ENCODE data around the gene TTBK1. TPM values are rescaled to one million over a fixed set of nuclear protein-coding genes. Genes with fewer than 3 reads are reported as not detected.
A peak's percentile ranks its signal among the peaks of the same experiment; 100 is the strongest.

The TTBK1 gene
- total and polyA plus RNA-seq, 4 experiments from 2014 or later, result 0.06 TPM; not detected in 3

DNA sequence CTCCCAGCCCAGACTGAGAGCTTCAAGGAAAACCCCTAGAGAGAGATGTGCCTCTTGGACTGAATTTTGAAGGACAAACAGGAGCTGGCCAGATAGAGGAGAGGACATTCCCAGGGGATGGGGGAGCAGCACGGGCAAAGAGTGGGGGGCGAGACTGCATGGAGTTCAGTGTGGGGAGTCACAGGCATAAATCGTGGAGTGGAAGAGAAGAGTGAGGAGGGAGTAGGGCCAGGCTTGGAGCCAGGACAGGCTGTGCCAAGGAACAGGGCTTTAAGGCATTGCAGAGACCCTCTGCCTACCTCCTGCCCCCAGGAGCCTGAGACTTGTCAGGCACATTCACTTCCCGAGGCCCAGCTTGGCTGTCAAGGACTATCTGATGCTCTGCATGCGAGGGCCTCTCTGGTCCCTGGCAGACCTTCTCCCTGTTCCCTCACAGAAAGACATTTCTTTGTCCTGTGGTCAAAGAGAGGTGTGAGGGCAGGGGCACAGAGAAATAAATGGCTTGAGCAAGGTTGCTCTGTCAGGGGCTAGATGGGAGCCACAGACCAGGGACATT is 49.6 kb downstream of the TTBK1 start:
- CTCF ChIA-PET (ENCODE audit: partially characterized antibody), result interaction anchor here (1.5 kb wide), 1 partner anchor 15 kb away, joined by 4 read pairs; no protein-coding TSS in a partner anchor
- Mint-ChIP-seq H3K9me3 (peaks cover 0 to 2% (median 0%) of the 10 kb centered on the region in 8 donors), H3K4me1 (no peaks in the 10 kb centered on the region), H3K27ac (no peak overlapping the region), H3K4me3 (no peak overlapping the region), H3K27me3 (peaks cover 4 to 7% of the 10 kb centered on the region in 2 donors), H3K36me3 (no peaks in the 10 kb centered on the region)
- H3K36me3 ChIP-seq (ENCODE audit: insufficient read depth, low read length), result no peaks in the 10 kb centered on the region
- H3K27ac ChIP-seq (ENCODE audit: low read depth, low read length), result no peak overlapping the region
- POLR2A ChIA-PET (ENCODE audit: partially characterized antibody), result no interaction called here
- H3K4me3 ChIP-seq (ENCODE audit: low read length in 2 of 2), result no peak overlapping the region
- H3K9me3 ChIP-seq (ENCODE audit: control insufficient read depth in 1 of 2, low read length in 2 of 2), result no peaks in the 10 kb centered on the region
- intact Hi-C loops (cut with micrococcal nuclease), result no loop called here
- no peaks in the 10 kb centered on the region for H3K27me3 ChIP-seq (ENCODE audit: insufficient read depth, low read length)
- DNase-seq, result no peak
- no peaks in the 10 kb centered on the region for H3K4me1 ChIP-seq (ENCODE audit: insufficient read depth, low read length)

DNA sequence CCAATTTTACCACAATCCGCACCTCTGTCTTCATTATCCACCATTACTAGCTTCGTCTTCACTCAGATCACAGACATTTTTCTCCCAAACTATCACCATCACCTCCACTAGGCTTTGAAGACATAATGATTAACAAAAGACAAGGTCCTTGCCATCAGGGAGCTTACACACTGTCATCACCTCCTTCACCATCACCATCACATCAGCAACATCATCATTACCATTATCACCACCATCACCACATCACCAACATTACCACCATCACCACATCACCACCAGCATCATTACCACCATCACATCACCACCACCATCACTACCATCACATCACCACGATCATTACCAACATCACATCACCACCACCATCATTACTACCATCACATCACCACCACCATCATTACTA is 50.4 kb downstream of the TTBK1 start:
- CTCF ChIA-PET (ENCODE audit: partially characterized antibody), result interaction anchor here (1.5 kb wide), 1 partner anchor 14 kb away, joined by 4 read pairs; no protein-coding TSS in a partner anchor

DNA sequence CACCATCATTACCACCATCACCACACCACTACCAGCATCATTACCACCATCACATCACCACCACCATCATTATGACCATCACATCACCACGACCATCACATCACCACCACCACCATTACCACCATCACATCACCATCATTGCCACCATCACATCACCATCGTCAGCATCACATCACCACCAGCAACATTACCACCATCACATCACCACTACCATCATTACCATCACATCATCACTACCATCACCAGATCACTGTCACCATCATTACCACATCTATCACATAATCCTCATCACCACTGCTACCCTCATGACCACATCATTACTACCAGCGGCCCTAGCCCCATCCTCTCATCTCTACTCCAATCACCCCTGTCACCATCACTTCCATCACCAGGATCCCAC is 51.3 kb downstream of the TTBK1 start:
- intact Hi-C loops (cut with micrococcal nuclease), result no loop called here

More for the DNA sequence above, 50.4 kb downstream of the TTBK1 start:
- peaks cover 3 to 9% of the 10 kb centered on the region in 2 donors for H3K27me3 Mint-ChIP-seq
- H3K27ac Mint-ChIP-seq, result no peak overlapping the region
- H3K4me1 Mint-ChIP-seq, result no peaks in the 10 kb centered on the region
- no peaks in the 10 kb centered on the region for H3K36me3 Mint-ChIP-seq
- intact Hi-C loops (cut with micrococcal nuclease), result no loop called here
- no peak for DNase-seq
- Histone ChIP-seq H3K27me3 (ENCODE audit: insufficient read depth, low read length) (no peaks in the 10 kb centered on the region), H3K9me3 (ENCODE audit: control insufficient read depth in 1 of 2, low read length in 2 of 2) (no peaks in the 10 kb centered on the region), H3K4me1 (ENCODE audit: insufficient read depth, low read length) (no peaks in the 10 kb centered on the region), H3K36me3 (ENCODE audit: insufficient read depth, low read length) (no peaks in the 10 kb centered on the region), H3K27ac (ENCODE audit: low read depth, low read length) (no peak overlapping the region), H3K4me3 (ENCODE audit: low read length in 2 of 2) (no peak overlapping the region)
- H3K9me3 Mint-ChIP-seq, result peaks cover 0 to 2% (median 0%) of the 10 kb centered on the region in 8 donors
- H3K4me3 Mint-ChIP-seq, result no peak overlapping the region
- POLR2A ChIA-PET (ENCODE audit: partially characterized antibody), result no interaction called here

DNA sequence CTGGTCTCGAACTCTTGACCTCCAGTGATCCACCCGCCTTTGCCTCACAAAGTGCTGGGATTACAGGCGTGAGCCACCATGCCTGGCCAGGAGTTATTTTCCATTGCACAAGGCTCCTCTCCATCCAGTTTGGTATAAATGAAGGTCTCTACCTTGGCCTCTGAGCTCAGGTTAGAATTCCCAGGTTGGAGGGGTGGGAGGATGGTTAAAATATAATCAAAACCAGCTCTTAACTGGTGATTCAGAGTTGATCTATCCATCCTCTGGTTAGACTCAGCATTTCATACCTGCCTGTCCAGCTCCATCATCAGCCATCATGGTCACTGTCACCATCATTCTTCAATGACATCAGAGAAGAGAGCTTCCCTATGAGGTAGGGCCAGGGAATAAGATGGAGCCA is 52.2 kb downstream of the TTBK1 start:
- intact Hi-C loops (cut with micrococcal nuclease), result no loop called here
- Histone ChIP-seq H3K27ac (ENCODE audit: low read depth, low read length) (no peak overlapping the region), H3K36me3 (ENCODE audit: insufficient read depth, low read length) (no peaks in the 10 kb centered on the region), H3K9me3 (ENCODE audit: control insufficient read depth in 1 of 2, low read length in 2 of 2) (no peaks in the 10 kb centered on the region), H3K4me1 (ENCODE audit: insufficient read depth, low read length) (no peaks in the 10 kb centered on the region), H3K27me3 (ENCODE audit: insufficient read depth, low read length) (no peaks in the 10 kb centered on the region), H3K4me3 (ENCODE audit: low read length in 2 of 2) (no peak overlapping the region)
- Mint-ChIP-seq H3K27ac (no peak overlapping the region), H3K4me1 (peaks cover 0 to 2% (median 0%) of the 10 kb centered on the region in 4 donors), H3K4me3 (no peak overlapping the region), H3K27me3 (peaks cover 4 to 13% of the 10 kb centered on the region in 2 donors), H3K9me3 (peaks cover 0 to 2% (median 0%) of the 10 kb centered on the region in 8 donors), H3K36me3 (no peaks in the 10 kb centered on the region)
- ChIA-PET CTCF (ENCODE audit: partially characterized antibody) (interaction anchor here (1.5 to 2.5 kb wide), 2 partner anchors 13 to 211 kb away, joined by 4 to 18 read pairs; partner anchors contain the start of gene CRIP3), POLR2A (ENCODE audit: partially characterized antibody) (no interaction called here)
- DNase-seq, result no peak

More for the DNA sequence above, 51.3 kb downstream of the TTBK1 start:
- Mint-ChIP-seq H3K27me3 (peaks cover 4 to 10% of the 10 kb centered on the region in 2 donors), H3K27ac (no peak overlapping the region), H3K36me3 (no peaks in the 10 kb centered on the region), H3K4me3 (no peak overlapping the region), H3K4me1 (no peaks in the 10 kb centered on the region), H3K9me3 (peaks cover 0 to 2% (median 0%) of the 10 kb centered on the region in 8 donors)
- POLR2A ChIA-PET (ENCODE audit: partially characterized antibody), result no interaction called here
- CTCF ChIA-PET (ENCODE audit: partially characterized antibody), result no interaction called here
- Histone ChIP-seq H3K4me3 (ENCODE audit: low read length in 2 of 2) (no peak overlapping the region), H3K9me3 (ENCODE audit: control insufficient read depth in 1 of 2, low read length in 2 of 2) (no peaks in the 10 kb centered on the region), H3K36me3 (ENCODE audit: insufficient read depth, low read length) (no peaks in the 10 kb centered on the region), H3K27me3 (ENCODE audit: insufficient read depth, low read length) (no peaks in the 10 kb centered on the region), H3K4me1 (ENCODE audit: insufficient read depth, low read length) (no peaks in the 10 kb centered on the region), H3K27ac (ENCODE audit: low read depth, low read length) (no peak overlapping the region)
- DNase-seq, result no peak

DNA sequence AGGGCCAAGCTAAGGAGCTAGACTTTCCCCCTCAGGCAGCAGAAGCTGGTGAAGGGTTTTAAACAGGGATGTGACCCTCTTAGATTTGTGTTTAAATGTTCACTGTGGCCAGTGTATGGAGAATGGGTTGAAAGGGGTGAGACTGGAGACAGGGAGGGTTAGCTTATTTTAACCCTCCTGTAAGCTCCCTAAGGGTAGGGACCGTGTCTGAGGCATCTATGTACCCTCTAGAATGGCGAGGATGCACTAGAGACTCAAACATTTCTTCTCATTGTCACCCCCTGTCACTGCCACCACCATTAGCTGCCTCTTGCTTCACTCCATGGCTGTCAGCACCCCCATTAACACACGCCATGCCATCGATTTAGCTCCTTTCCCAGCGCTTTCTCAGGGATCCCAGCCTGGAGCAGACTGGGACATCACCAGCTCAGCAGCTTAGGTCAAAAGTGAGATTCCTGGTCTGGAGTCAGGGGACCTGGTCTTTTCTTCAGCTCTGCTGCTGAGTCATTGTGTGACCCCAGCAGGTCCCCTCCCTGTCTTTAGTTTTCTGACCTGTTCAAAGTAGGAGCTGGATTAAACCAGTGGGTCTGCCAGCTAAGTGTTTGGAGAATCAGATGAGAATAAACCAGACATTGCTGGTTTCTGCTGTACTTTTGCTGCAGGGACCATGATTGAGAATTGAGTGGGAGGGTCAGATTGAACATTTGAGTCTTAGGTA is 53.7 kb downstream of the TTBK1 start:
- CTCF ChIA-PET (ENCODE audit: partially characterized antibody), result interaction anchor here (1.0 to 2.5 kb wide), 5 partner anchors 11 to 210 kb away, joined by 3 to 18 read pairs (median 3); partner anchors contain the start of gene CRIP3
- Histone ChIP-seq H3K36me3 (ENCODE audit: insufficient read depth, low read length) (no peaks in the 10 kb centered on the region), H3K4me3 (ENCODE audit: low read length in 2 of 2) (no peak overlapping the region), H3K27me3 (ENCODE audit: insufficient read depth, low read length) (no peaks in the 10 kb centered on the region), H3K4me1 (ENCODE audit: insufficient read depth, low read length) (no peaks in the 10 kb centered on the region), H3K9me3 (ENCODE audit: control insufficient read depth in 1 of 2, low read length in 2 of 2) (no peaks in the 10 kb centered on the region), H3K27ac (ENCODE audit: low read depth, low read length) (no peak overlapping the region)
- Mint-ChIP-seq H3K9me3 (peaks cover 0 to 2% (median 0%) of the 10 kb centered on the region in 8 donors), H3K27me3 (peaks cover 4 to 13% of the 10 kb centered on the region in 2 donors), H3K36me3 (no peaks in the 10 kb centered on the region), H3K4me3 (no peak overlapping the region), H3K4me1 (peaks cover 0 to 2% (median 0%) of the 10 kb centered on the region in 4 donors), H3K27ac (peak overlapping the region in 1 of 7 donors; percentile 51)
- DNase-seq, result no peak
- intact Hi-C loops (cut with micrococcal nuclease), result no loop called here
- POLR2A ChIA-PET (ENCODE audit: partially characterized antibody), result no interaction called here

DNA sequence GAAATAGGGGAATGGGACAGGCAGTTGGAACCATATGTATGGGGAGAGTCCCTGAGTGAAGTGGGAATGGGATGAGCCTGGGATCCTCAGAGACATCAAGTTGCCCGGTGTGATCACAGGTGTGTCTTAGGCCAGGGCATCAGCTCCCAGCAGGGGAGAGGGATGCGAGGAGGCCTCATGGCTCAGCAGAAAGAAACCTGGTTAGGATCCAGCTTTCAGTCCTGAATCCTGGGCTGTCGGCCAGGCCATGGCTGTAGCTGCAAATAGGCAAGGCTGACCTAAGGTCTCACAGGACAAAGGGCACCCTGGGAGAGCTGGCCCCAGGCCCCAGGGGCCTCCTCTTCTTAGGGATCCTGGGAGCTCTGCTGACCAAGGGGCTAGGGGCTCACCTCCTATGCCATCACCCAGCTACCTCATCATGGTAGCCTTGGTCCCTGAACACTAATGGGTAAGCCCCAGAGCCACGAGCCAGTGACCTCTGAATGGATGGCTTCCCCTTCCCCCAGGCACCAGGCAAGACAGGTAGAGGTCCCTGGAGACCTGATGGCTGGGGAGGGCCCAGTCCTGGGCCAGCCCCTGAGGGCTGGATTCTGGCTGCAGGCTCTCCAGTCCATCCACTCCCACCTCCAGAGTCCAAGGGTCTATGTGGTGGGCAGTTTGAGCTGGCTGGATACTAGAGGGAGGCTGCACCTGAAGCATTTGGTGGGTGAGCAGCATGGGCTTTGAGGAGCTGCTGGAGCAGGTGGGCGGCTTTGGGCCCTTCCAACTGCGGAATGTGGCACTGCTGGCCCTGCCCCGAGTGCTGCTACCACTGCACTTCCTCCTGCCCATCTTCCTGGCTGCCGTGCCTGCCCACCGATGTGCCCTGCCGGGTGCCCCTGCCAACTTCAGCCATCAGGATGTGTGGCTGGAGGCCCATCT is 54.6 kb downstream of the TTBK1 start, which contains the start of gene SLC22A7:
Gene SLC22A7, plus strand, starts transcription at position 617 of the 921 bp plus-strand sequence. Its CDS starts 99 bp downstream, at position 716.
- no peak within 1 kb of the TSS for H3K27ac ChIP-seq (ENCODE audit: low read depth, low read length)
- ChIA-PET CTCF (ENCODE audit: partially characterized antibody) (interaction anchor here (1.5 to 2.5 kb wide), 2 partner anchors 10 to 95 kb away, joined by 3 to 18 read pairs; partner anchors contain the start of gene CRIP3), POLR2A (ENCODE audit: partially characterized antibody) (no interaction called here)
- no peaks in the 10 kb centered on the region for H3K4me1 ChIP-seq (ENCODE audit: insufficient read depth, low read length)
- Mint-ChIP-seq H3K36me3 (no peaks in the 10 kb centered on the region), H3K4me3 (no peak within 1 kb of the TSS), H3K4me1 (peaks cover 0 to 2% (median 0%) of the 10 kb centered on the region in 4 donors), H3K27ac (no peak within 1 kb of the TSS), H3K9me3 (no peaks in the 10 kb centered on the region), H3K27me3 (peaks cover 4 to 13% of the 10 kb centered on the region in 2 donors)
- H3K36me3 ChIP-seq (ENCODE audit: insufficient read depth, low read length), result no peaks in the 10 kb centered on the region
- no peaks in the 10 kb centered on the region for H3K9me3 ChIP-seq (ENCODE audit: control insufficient read depth in 1 of 2, low read length in 2 of 2)
- H3K27me3 ChIP-seq (ENCODE audit: insufficient read depth, low read length), result no peaks in the 10 kb centered on the region
- no peak for DNase-seq
- no peak within 1 kb of the TSS for H3K4me3 ChIP-seq (ENCODE audit: low read length in 2 of 2)
- intact Hi-C loops (cut with micrococcal nuclease), result no loop called here

Measured in CD4-positive, alpha-beta memory T cell (primary cell).